Ovary (tissue), 9 donors: ENCODE results near the gene C22orf15. TPM values are rescaled to one million over a fixed set of nuclear protein-coding genes. Genes with fewer than 3 reads are reported as not detected.
A peak's percentile ranks its signal among the peaks of the same experiment; 100 is the strongest.

ENCODE experiments used
- DNase-seq, 5 donors: peaks; one replicate each; pipeline ENCODE4 v3.0.0-alpha.2; 2019 to 2020
- H3K27ac ChIP-seq, 2 donors: fragments of 200-600 bp; one replicate each; pipeline versions ENCODE4 v1.5.1 to v1.8.0; 2019 to 2022
- H3K27me3 ChIP-seq: fragments of 200-600 bp; one replicate; pipeline ENCODE4 v1.8.0; 2022
- H3K36me3 ChIP-seq: fragments of 200-600 bp; sonication (generic); one replicate; pipeline ENCODE4 v1.5.1; 2019
- H3K4me1 ChIP-seq: one replicate; pipeline ENCODE4 v1.8.1; 2013; ENCODE audit warnings: mild to moderate bottlenecking, moderate library complexity; ENCODE audit not compliant: insufficient read depth
- H3K4me3 ChIP-seq: fragments of 200-600 bp; sonication (generic); one replicate; pipeline ENCODE4 v1.5.1; 2017
- H3K9me3 ChIP-seq, 2 donors: fragments of 200-600 bp in 1 of 2; sonication (generic) in 1 of 2; one replicate each; pipeline versions ENCODE4 v1.5.1 to v1.8.1; 2013 to 2019; ENCODE audit warnings: mild to moderate bottlenecking in 1 of 2, moderate library complexity in 1 of 2
- EP300 ChIP-seq: sonication (generic); formaldehyde crosslinking; IDR thresholded peaks from one replicate; pipeline ENCODE4 v1.6.1; 2017; ENCODE audit warnings: antibody characterized with exemption
- POLR2A ChIP-seq: fragments of 450-650 bp; IDR thresholded peaks from one replicate; pipeline ENCODE4 v1.6.1; 2017; ENCODE audit warnings: antibody characterized with exemption, mild to moderate bottlenecking, moderate library complexity
- WGBS, 3 donors: extraction: QIAGEN DNeasy Blood & Tissue Kit in 1 of 3; methylation state at CpG; one replicate each; pipeline versions ENCODE4 v1.1.5 to v1.1.7; 2013 to 2017; 5-methylcytosine and 5-hydroxymethylcytosine counted together
- intact Hi-C, 4 donors: fragments of 100-400 bp; cut with DNase I; formaldehyde crosslinking; loops; one replicate each; pipeline versions ENCODE4 v1.11.0 to v1.15.1; 2022 to 2023
- polyA plus RNA-seq, 2 donors: library from polyadenylated mRNA; stranded (reverse); fragments of 200-250 nt in 1 of 2; fragments of 350-450 nt in 1 of 2; fragmentation: Illumina TruSeq in 1 of 2; extraction: RNeasy Lipid Tissue Mini Kit (QIAGEN cat#74804) in 1 of 2; gene quantifications; one replicate each; pipeline ENCODE4 v1.2.3, GENCODE V29; 2013 to 2014
- total RNA-seq, 7 donors: library from RNA; depleted of rRNA in 2 of 7; stranded (reverse); fragments of >200 nt in 2 of 7; fragmentation: NEBNext Ultra II Directional in 3 of 7; extraction: Animal tissue kit (Norgen Biotek cat#: 25700) in 3 of 7; gene quantifications; one replicate each; pipeline versions ENCODE4 v1.1.0 to v1.2.4, GENCODE V29; 2016 to 2023
- TF ChIP-seq, protein P1 (sequence below), 3 donors: fragments of 450-650 bp in 2 of 3; fragments of 200-600 bp in 1 of 3; IDR thresholded peaks; one replicate each; pipeline versions ENCODE4 v1.5.1 to v1.8.0; 2016 to 2022; ENCODE audit warnings: antibody characterized with exemption in 3 of 3, mild to moderate bottlenecking in 1 of 3
- donor health status: DM: no; HTN: no; CAD: no; lungs with moderate emphysema.
- donor health status: DM: no; HTN: no; CAD: no.
- donor health status: Bipolar disorder and iron deficiency.
- donor health status: DM: yes; HTN: yes; CAD: no.
- donor health status: DM: no; HTN: no; CAD: no.
- donor health status: DM: yes; HTN: yes; CAD: no.

Gene C22orf15
- total and polyA plus RNA-seq, 9 donors = 0.28 to 6.5 (median 0.77) TPM

GRCh38 chr22:23774114-23774921, 11.5 kb downstream of the C22orf15 start:
- H3K27ac ChIP-seq = no peak overlapping the region
- TF ChIP-seq EP300 = no peak
- TF ChIP-seq, protein P1, sequence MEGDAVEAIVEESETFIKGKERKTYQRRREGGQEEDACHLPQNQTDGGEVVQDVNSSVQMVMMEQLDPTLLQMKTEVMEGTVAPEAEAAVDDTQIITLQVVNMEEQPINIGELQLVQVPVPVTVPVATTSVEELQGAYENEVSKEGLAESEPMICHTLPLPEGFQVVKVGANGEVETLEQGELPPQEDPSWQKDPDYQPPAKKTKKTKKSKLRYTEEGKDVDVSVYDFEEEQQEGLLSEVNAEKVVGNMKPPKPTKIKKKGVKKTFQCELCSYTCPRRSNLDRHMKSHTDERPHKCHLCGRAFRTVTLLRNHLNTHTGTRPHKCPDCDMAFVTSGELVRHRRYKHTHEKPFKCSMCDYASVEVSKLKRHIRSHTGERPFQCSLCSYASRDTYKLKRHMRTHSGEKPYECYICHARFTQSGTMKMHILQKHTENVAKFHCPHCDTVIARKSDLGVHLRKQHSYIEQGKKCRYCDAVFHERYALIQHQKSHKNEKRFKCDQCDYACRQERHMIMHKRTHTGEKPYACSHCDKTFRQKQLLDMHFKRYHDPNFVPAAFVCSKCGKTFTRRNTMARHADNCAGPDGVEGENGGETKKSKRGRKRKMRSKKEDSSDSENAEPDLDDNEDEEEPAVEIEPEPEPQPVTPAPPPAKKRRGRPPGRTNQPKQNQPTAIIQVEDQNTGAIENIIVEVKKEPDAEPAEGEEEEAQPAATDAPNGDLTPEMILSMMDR (IDR thresholded peaks at IDR 0.05) = no peak
- 49 to 63% (median 57%) methylated on average over 12 of the region's 12 CpGs for WGBS, 3 donors
- no peaks in the 10 kb centered on the region for H3K36me3 ChIP-seq
- peaks cover 13% of the 10 kb centered on the region for H3K4me1 ChIP-seq
- intact Hi-C loops = no loop called here
- no peaks in the 10 kb centered on the region for H3K9me3 ChIP-seq
- no peak overlapping the region for H3K4me3 ChIP-seq
- DNase-seq = no peak
- H3K27me3 ChIP-seq = no peaks in the 10 kb centered on the region

DNA sequence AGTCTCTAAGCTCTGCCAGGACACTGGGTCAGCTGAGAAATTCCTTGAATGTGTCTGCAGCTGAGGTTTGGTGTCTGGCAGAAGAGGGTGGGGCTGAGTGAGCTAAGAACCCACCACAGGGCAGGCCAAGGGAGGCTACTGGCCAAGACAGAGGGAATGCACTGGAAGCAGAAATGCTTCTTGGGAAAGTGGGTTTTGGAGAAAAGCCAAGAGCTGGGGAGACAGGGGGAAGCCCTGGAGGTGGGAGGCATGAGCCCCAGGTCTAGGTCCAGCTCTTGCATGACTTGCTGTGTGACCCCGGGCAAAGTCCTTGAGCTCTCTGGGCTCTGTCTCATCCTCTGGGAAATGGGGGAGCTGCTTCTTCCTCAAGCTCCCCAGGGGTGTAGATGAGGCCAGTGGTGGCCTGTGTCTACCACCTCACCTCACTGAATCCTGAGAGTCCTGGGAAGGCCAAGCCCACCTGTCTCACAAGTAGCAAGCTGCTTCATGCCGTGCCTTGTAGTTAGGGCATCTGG, 12.2 kb downstream of the C22orf15 start:
- no peaks in the 10 kb centered on the region for H3K27me3 ChIP-seq
- peaks cover 13% of the 10 kb centered on the region for H3K4me1 ChIP-seq
- no peak overlapping the region for H3K27ac ChIP-seq
- no peaks in the 10 kb centered on the region for H3K9me3 ChIP-seq
- TF ChIP-seq, protein P1 (IDR thresholded peaks at IDR 0.05) = no peak
- TF ChIP-seq POLR2A (no peak), EP300 (no peak)
- intact Hi-C loops = no loop called here
- DNase-seq = peak in 2 of 5 donors; percentile 27 to 57
- 51 to 68% (median 58%) methylated on average over 2 of the region's 2 CpGs for WGBS, 3 donors
- no peak overlapping the region for H3K4me3 ChIP-seq
- no peaks in the 10 kb centered on the region for H3K36me3 ChIP-seq

DNA sequence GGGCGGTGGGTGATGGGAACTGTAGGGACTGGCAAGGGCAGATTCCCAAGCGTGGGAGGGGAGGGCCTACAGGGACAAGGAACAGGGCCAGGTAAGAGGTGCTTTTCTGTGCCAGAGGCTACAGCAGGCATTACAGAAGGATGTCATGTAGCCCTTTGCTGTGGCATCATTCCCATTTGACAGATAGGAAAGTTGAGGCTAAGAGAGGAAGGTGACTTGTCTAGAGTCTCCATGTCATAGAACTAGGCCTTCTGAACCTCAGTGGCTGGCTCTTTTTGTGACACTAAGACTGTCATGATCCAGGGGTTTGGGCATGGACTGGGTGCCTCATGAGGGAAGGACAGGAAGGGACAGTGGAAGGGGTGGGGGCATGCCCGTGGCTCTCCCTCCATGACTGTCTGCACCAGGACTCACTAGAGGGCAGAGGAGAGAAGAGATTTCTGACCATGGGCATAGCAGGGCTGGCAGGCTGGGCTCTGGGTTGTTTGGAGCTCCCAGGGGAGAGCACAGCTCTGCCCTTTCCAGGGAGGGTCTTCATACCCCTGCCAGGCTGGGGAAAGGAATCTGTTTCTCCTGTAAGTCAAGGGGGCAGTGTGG, 13.1 kb downstream of the C22orf15 start:
- WGBS, 3 donors = 78 to 82% (median 80%) methylated on average over 3 of the region's 3 CpGs
- H3K4me1 ChIP-seq = peaks cover 13% of the 10 kb centered on the region
- no peak for DNase-seq
- no peak overlapping the region for H3K4me3 ChIP-seq
- H3K27ac ChIP-seq = no peak overlapping the region
- no peaks in the 10 kb centered on the region for H3K27me3 ChIP-seq
- TF ChIP-seq EP300 (no peak), POLR2A (no peak)
- TF ChIP-seq, protein P1 (IDR thresholded peaks at IDR 0.05) = no peak
- no peaks in the 10 kb centered on the region for H3K36me3 ChIP-seq
- intact Hi-C loops = no loop called here
- H3K9me3 ChIP-seq = no peaks in the 10 kb centered on the region

DNA sequence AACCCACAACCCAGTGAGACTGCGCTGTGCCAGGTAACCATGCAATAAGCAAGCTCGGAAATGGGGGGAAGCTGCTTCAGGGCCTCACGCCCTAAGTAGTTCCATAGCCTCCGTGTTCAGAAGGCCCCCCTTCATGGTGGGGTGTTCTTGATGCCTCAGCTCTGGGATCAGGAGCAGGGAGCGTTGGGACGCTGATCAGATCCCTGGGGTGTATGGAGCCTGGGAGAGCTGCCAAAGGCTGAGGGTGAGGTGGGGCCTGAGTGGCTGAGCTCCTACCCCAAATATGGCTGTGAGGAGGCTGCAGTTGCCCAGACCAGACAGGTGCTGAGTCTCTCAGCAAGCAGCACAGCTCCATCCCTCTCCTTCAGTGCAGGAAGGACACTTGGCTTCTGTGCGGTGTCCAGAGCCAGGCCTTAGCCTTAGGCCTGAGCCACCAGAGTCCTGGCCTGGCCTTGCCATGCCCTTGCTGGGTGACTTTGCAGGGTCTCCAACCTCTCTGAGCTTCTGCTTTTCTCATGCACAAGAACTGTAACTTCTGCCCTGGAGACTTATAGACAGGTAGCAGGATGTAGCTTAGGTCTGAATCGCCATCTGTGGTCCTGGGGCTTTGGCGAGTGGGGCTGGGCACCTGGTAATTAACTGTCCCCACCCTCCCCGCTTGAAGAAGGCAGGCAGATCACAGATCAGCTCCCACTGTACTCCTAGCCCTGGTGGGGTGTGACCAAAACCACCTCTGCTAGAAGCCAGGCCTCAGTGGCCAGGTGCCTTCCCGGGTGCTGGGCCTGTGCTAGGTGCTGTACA, 15.2 kb downstream of the C22orf15 start:
- no peak for TF ChIP-seq POLR2A
- TF ChIP-seq, protein P1 (IDR thresholded peaks at IDR 0.05) = no peak
- TF ChIP-seq EP300 = no peak
- H3K36me3 ChIP-seq = no peaks in the 10 kb centered on the region
- no peak overlapping the region for H3K4me3 ChIP-seq
- no peak overlapping the region for H3K27ac ChIP-seq
- WGBS, 3 donors = 77 to 83% (median 81%) methylated on average over 11 of the region's 11 CpGs
- intact Hi-C loops = no loop called here
- H3K9me3 ChIP-seq = no peaks in the 10 kb centered on the region
- no peak for DNase-seq
- H3K27me3 ChIP-seq = no peaks in the 10 kb centered on the region
- H3K4me1 ChIP-seq = peaks cover 8% of the 10 kb centered on the region
